ENCODE measurements around the gene EDC4. TPM values are rescaled to one million over a fixed set of nuclear protein-coding genes. Genes with fewer than 3 reads are reported as not detected.
"Not testable (repeated sequence)": the region's sequence is repeated elsewhere in the genome, so short reads cannot be mapped to it uniquely, and the experiment has no call there.

Gene EDC4
- total and polyA plus RNA-seq, 8 donors = 20.2 to 66.2 (median 26.0) TPM

- Histone ChIP-seq H3K27ac (no peak overlapping the region), H3K9me3 (no peaks in the 10 kb centered on the region), H3K27me3 (no peaks in the 10 kb centered on the region), H3K4me3 (no peak overlapping the region), H3K4me1 (no peaks in the 10 kb centered on the region), H3K36me3 (peaks cover 0 to 10% (median 0%) of the 10 kb centered on the region in 3 donors)
- no peak for TF ChIP-seq CTCF (IDR thresholded peaks at IDR 0.05)
- ATAC-seq (no peak), FAIRE-seq (no peak), DNase-seq (no peak)
- intact Hi-C loops (cut with DNase I) = no loop called here
- WGBS, 2 donors = 68 to 70% methylated on average over 7 of the region's 7 CpGs
Measured at GRCh38 chr16:67914758-67915495, 42.1 kb downstream of the EDC4 start.

- H3K4me3 ChIP-seq; H3K9me3 ChIP-seq; FAIRE-seq; intact Hi-C loops (cut with DNase I); H3K27me3 ChIP-seq; H3K27ac ChIP-seq; DNase-seq; H3K36me3 ChIP-seq; ATAC-seq; H3K4me1 ChIP-seq: not testable (repeated sequence)
- WGBS, 2 donors = 70 to 75% methylated on average over 2 of the region's 2 CpGs
Measured at GRCh38 chr16:67915496-67915769, 42.6 kb downstream of the EDC4 start.

GRCh38 chr16:67915831-67916723, 43.2 kb downstream of the EDC4 start:
- FAIRE-seq (no peak), ATAC-seq (peak; percentile 58 to 92 (median 62)), DNase-seq (peak in 4 of 6 donors; percentile 55 to 87 (median 70))
- intact Hi-C loops (cut with DNase I) = no loop called here
- Histone ChIP-seq H3K4me3 (no peak overlapping the region), H3K9me3 (no peaks in the 10 kb centered on the region), H3K27ac (no peak overlapping the region), H3K36me3 (no peaks in the 10 kb centered on the region), H3K4me1 (no peaks in the 10 kb centered on the region), H3K27me3 (no peaks in the 10 kb centered on the region)
- no peak for TF ChIP-seq CTCF (IDR thresholded peaks at IDR 0.05)
- WGBS, 2 donors = 74% methylated on average over 7 of the region's 7 CpGs

- H3K27ac ChIP-seq = no peak overlapping the region
- ATAC-seq = peak in 2 of 4 donors; percentile 24 to 32
- H3K4me3 ChIP-seq = no peak overlapping the region
- H3K27me3 ChIP-seq = no peaks in the 10 kb centered on the region
- DNase-seq = peak in 1 of 6 donors; percentile 41
- no peak for TF ChIP-seq CTCF (IDR thresholded peaks at IDR 0.05)
- FAIRE-seq = no peak
- H3K4me1 ChIP-seq = no peaks in the 10 kb centered on the region
- 62 to 70% methylated on average over 6 of the region's 6 CpGs for whole genome bisulfite sequencing, 2 donors
- intact Hi-C loops (cut with DNase I) = no loop called here
- no peaks in the 10 kb centered on the region for H3K9me3 ChIP-seq
- H3K36me3 ChIP-seq = no peaks in the 10 kb centered on the region
Measured at GRCh38 chr16:67917140-67917851, 44.4 kb downstream of the EDC4 start.

- intact Hi-C loops (cut with DNase I) = no loop called here
- WGBS, 2 donors = 83 to 84% methylated on average over 4 of the region's 4 CpGs
- Histone ChIP-seq H3K4me1 (no peaks in the 10 kb centered on the region), H3K27ac (no peak overlapping the region), H3K27me3 (no peaks in the 10 kb centered on the region), H3K9me3 (no peaks in the 10 kb centered on the region), H3K4me3 (no peak overlapping the region), H3K36me3 (no peaks in the 10 kb centered on the region)
- FAIRE-seq (no peak), ATAC-seq (peak in 1 of 4 donors; percentile 44), DNase-seq (no peak)
- TF ChIP-seq CTCF (IDR thresholded peaks at IDR 0.05) = no peak
Measured at GRCh38 chr16:67917852-67918236, 45.0 kb downstream of the EDC4 start.

Data from pancreas (tissue), 10 donors.